ENCODE measurements around the gene PRR14L. TPM values are rescaled to one million over a fixed set of nuclear protein-coding genes. Genes with fewer than 3 reads are reported as not detected.
A peak's percentile ranks its signal among the peaks of the same experiment; 100 is the strongest.

PRR14L gene
- total RNA-seq, 1 experiment from 2014 or later = 138 TPM

DNA sequence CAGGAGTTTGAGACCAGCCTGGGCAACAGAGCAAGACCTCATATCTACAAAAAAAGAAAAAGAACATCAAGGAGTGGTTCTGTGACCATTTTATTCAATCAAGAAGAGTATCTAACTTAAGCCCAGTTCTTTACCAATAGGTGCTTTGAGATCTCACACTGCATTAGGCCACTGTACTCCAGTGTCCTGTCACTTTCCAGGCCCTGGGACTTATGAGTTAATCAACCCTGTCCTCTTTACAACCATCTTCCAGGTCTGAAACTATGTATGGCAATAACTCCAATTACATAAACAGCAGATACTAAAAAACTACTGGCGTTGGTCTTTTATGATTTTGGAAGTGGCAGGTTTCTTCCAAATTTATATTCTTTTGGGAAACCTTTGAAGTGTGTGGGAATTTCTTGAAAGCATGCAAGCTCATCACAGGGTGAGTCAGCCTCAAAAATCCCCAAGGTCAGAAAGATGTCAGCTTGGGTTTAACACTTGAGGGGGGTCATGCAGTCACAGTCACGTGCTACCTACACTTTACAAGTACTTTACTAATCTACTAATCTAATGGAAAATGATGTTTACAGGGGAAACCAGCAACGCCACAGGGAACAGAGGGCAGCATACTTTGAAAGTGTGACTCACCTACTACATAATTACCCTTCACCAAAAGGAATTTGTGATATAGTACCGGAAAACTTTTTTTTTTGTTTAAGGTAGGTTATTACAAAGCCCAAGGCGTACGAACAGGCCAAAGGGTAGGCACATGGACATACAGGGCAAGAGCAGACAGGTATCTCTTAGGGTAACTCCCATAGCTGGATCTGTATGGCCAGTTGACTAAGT is 103.5 kb downstream of the PRR14L start:
- H3K23me2 ChIP-seq (ENCODE audit: insufficient read length, low read depth, low read length, poor library complexity, severe bottlenecking) = no peaks in the 10 kb centered on the region
- H3K56ac ChIP-seq (ENCODE audit: insufficient read length, low read depth, low read length) = no peak overlapping the region
- no CpG with 5 or more reads among the region's 6 CpGs for WGBS (ENCODE audit: extremely low coverage, insufficient read length, low lambda C conversion rate)
- H3K4ac ChIP-seq (ENCODE audit: low read depth, low read length) = no peak overlapping the region
- H3K18ac ChIP-seq (ENCODE audit: insufficient read length, low read depth, low read length) = no peak overlapping the region
- peaks cover 14 to 55% (median 55%) of the 10 kb centered on the region in 3 experiments; a peak in 6 of 7 replicates for H3K36me3 Mint-ChIP-seq (ENCODE audit: insufficient read depth in 1 of 3, low read depth in 3 of 3)
- no peak overlapping the region for H2BK20ac ChIP-seq (ENCODE audit: low read depth, low read length, poor library complexity, severe bottlenecking)
- TF ChIP-seq, protein P1, sequence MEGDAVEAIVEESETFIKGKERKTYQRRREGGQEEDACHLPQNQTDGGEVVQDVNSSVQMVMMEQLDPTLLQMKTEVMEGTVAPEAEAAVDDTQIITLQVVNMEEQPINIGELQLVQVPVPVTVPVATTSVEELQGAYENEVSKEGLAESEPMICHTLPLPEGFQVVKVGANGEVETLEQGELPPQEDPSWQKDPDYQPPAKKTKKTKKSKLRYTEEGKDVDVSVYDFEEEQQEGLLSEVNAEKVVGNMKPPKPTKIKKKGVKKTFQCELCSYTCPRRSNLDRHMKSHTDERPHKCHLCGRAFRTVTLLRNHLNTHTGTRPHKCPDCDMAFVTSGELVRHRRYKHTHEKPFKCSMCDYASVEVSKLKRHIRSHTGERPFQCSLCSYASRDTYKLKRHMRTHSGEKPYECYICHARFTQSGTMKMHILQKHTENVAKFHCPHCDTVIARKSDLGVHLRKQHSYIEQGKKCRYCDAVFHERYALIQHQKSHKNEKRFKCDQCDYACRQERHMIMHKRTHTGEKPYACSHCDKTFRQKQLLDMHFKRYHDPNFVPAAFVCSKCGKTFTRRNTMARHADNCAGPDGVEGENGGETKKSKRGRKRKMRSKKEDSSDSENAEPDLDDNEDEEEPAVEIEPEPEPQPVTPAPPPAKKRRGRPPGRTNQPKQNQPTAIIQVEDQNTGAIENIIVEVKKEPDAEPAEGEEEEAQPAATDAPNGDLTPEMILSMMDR (conservative IDR thresholded peaks at IDR 0.05) = no peak
- H4K91ac ChIP-seq (ENCODE audit: insufficient read length, low read depth, low read length) = no peak overlapping the region
- H3K9ac ChIP-seq (ENCODE audit: extremely low read depth, insufficient read length, low read length) = no peak overlapping the region
- no peak overlapping the region for H3K4me3 Mint-ChIP-seq
- peak overlapping the region in 2 of 3 experiments; percentile 44 to 49; a peak in 3 of 7 replicates for H3K27ac Mint-ChIP-seq
- DNase-seq = no peak
- no peaks in the 10 kb centered on the region for H3K79me2 ChIP-seq (ENCODE audit: insufficient read depth, low read length)
- no peak overlapping the region for H3K27ac ChIP-seq (ENCODE audit: insufficient read length, low read depth, low read length)
- no peak overlapping the region for H2AK5ac ChIP-seq (ENCODE audit: insufficient read length, low read length)
- no peak overlapping the region for H3K14ac ChIP-seq (ENCODE audit: insufficient read depth, low read length)
- H4K20me1 ChIP-seq (ENCODE audit: control insufficient read depth, insufficient read depth, insufficient read length) = no peaks in the 10 kb centered on the region
- H3K4me1 ChIP-seq (ENCODE audit: insufficient read depth, low read length) = peaks cover 2% of the 10 kb centered on the region; the same call in 1 of the 2 replicates
- H2BK15ac ChIP-seq (ENCODE audit: low read depth, low read length) = no peak overlapping the region
- no peak overlapping the region for H2AFZ ChIP-seq (ENCODE audit: low read length)
- H3K9me3 ChIP-seq (ENCODE audit: control insufficient read depth, low read depth, low read length) = no peaks in the 10 kb centered on the region
- no peak overlapping the region for H2BK12ac ChIP-seq (ENCODE audit: insufficient read length, low read depth, low read length)
- no peaks in the 10 kb centered on the region for H3K27me3 ChIP-seq (ENCODE audit: insufficient read depth, low read length)
- H3K9me3 Mint-ChIP-seq = no peaks in the 10 kb centered on the region
- H3K23ac ChIP-seq (ENCODE audit: insufficient read length, low read depth, low read length) = no peak overlapping the region
- H2BK120ac ChIP-seq (ENCODE audit: low read depth, low read length, poor library complexity, severe bottlenecking) = no peak overlapping the region
- no peak overlapping the region for H4K5ac ChIP-seq (ENCODE audit: insufficient read length, low read depth, low read length)
- H3K27me3 Mint-ChIP-seq (ENCODE audit: low read depth) = no peaks in the 10 kb centered on the region
- no peaks in the 10 kb centered on the region for H3K79me1 ChIP-seq (ENCODE audit: insufficient read depth, low read depth, low read length, poor library complexity, severe bottlenecking)
- no peak overlapping the region for H2BK5ac ChIP-seq (ENCODE audit: insufficient read length, low read length)
- H3T11ph ChIP-seq (ENCODE audit: low read length) = no peak overlapping the region
- peaks cover 17 to 25% of the 10 kb centered on the region in 2 experiments for H3K4me1 Mint-ChIP-seq
- H3K4me2 ChIP-seq (ENCODE audit: insufficient read depth, insufficient read length, low read length) = no peak overlapping the region
- no peak overlapping the region for H4K8ac ChIP-seq (replicated peaks; ENCODE audit: insufficient read length, low read depth, low read length)
